Activated CD8-positive, alpha-beta T cell treated with anti-CD3 and anti-CD28 coated beads for 36 hours (primary cell): ENCODE measurements around the gene LRRTM4. TPM values are rescaled to one million over a fixed set of nuclear protein-coding genes. Genes with fewer than 3 reads are reported as not detected.

Experiments
- ATAC-seq: fragments of 200-7000 bp; cut with Tn5 transposase; one replicate; pipeline ENCODE4 v1.10.0; 2021; ENCODE audit warnings: mild to moderate bottlenecking, moderate library complexity
- CTCF ChIA-PET: fragments of 350-600 bp; sonication (Branson Sonifier 250); formaldehyde crosslinking; loops from one replicate; lab custom pipeline; 2021; ENCODE audit warnings: antibody characterized with exemption; lab: Charles Lee
- POLR2A ChIA-PET: fragments of 350-600 bp; sonication (Branson Sonifier 250); formaldehyde crosslinking; loops from one replicate; lab custom pipeline; 2021; ENCODE audit warnings: antibody characterized with exemption; lab: Charles Lee
- DNase-seq: peaks from one replicate; pipeline ENCODE4 v3.0.0-alpha.2; 2020
- H3K27ac Mint-ChIP-seq: one replicate; pipeline ENCODE4 v1.8.0; 2021; ENCODE audit warnings: mild to moderate bottlenecking, mixed read lengths
- H3K27me3 Mint-ChIP-seq: one replicate; pipeline ENCODE4 v1.8.0; 2021; ENCODE audit warnings: mixed read lengths
- H3K36me3 Mint-ChIP-seq: one replicate; pipeline ENCODE4 v1.8.0; 2021; ENCODE audit warnings: low read depth, mixed read lengths
- H3K4me1 Mint-ChIP-seq: one replicate; pipeline ENCODE4 v1.8.0; 2021; ENCODE audit warnings: low read depth, mixed read lengths
- H3K4me3 Mint-ChIP-seq: one replicate; pipeline ENCODE4 v1.8.0; 2021; ENCODE audit warnings: mild to moderate bottlenecking, moderate library complexity, mixed read lengths
- H3K9me3 Mint-ChIP-seq: one replicate; pipeline ENCODE4 v1.8.0; 2021; ENCODE audit warnings: mixed read lengths
- intact Hi-C: fragments of 100-400 bp; cut with micrococcal nuclease; formaldehyde crosslinking; loops from one replicate; pipeline ENCODE4 v1.10.0; 2022
- total RNA-seq, 2 experiments: library from RNA; stranded (reverse); gene quantifications; one replicate each; pipeline ENCODE4 v1.2.3, GENCODE V29; 2021
- TF ChIP-seq, protein P1 (sequence below): fragments of 200-600 bp; IDR thresholded peaks from one replicate; pipeline ENCODE4 v1.8.0; 2022; ENCODE audit warnings: antibody characterized with exemption, mild to moderate bottlenecking

The LRRTM4 gene
- total RNA-seq, 2 experiments from 2014 or later = not detected

DNA sequence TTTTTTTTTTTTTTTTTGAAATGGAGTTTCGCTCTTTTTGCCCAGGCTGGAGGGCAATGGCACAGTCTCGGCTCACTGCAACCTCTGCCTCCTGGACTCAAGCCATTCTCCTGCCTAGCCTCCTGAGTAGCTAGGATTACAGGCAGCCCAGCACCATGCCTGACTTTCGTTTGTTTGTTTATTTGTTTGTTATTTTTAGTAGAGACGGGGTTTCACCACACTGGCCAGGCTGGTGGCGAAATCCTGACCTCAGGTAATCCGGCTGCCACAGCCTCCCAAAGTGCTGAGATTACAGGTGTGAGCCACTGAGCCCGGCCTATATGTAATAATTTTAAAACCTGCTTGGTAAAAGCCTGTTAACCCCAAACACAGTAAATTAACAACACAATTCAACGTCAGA is 435.7 kb downstream of the LRRTM4 start:
- CTCF ChIA-PET = no interaction called here
- Mint-ChIP-seq H3K4me1 (no peaks in the 10 kb centered on the region), H3K27ac (no peak overlapping the region), H3K4me3 (no peak overlapping the region), H3K36me3 (no peaks in the 10 kb centered on the region), H3K9me3 (peaks cover 3% of the 10 kb centered on the region), H3K27me3 (peaks cover 12% of the 10 kb centered on the region)
- TF ChIP-seq, protein P1, sequence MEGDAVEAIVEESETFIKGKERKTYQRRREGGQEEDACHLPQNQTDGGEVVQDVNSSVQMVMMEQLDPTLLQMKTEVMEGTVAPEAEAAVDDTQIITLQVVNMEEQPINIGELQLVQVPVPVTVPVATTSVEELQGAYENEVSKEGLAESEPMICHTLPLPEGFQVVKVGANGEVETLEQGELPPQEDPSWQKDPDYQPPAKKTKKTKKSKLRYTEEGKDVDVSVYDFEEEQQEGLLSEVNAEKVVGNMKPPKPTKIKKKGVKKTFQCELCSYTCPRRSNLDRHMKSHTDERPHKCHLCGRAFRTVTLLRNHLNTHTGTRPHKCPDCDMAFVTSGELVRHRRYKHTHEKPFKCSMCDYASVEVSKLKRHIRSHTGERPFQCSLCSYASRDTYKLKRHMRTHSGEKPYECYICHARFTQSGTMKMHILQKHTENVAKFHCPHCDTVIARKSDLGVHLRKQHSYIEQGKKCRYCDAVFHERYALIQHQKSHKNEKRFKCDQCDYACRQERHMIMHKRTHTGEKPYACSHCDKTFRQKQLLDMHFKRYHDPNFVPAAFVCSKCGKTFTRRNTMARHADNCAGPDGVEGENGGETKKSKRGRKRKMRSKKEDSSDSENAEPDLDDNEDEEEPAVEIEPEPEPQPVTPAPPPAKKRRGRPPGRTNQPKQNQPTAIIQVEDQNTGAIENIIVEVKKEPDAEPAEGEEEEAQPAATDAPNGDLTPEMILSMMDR = no peak
- intact Hi-C loops = no loop called here
- POLR2A ChIA-PET = no interaction called here
- ATAC-seq = no peak
- no peak for DNase-seq

DNA sequence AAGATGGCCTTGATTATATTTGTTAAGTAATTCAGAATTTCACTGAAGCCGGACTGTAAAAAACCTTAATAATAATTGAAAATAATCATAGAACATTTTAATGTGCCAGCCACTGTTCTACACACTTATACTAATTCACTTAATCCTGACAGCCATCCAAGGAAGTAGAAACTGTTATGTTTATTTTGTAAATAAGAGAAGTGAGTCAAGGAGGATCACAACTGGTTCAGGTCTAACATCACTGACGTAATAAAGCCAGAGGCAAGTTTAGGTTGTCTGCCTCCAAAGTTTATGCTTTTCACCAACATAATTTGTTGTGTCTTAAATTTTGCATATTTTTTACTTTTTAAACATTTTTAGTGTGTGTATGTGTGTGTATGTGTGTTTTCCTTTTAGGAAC is 436.1 kb downstream of the LRRTM4 start:
- CTCF ChIA-PET = no interaction called here
- POLR2A ChIA-PET = no interaction called here
- Mint-ChIP-seq H3K4me1 (no peaks in the 10 kb centered on the region), H3K27ac (no peak overlapping the region), H3K36me3 (no peaks in the 10 kb centered on the region), H3K9me3 (peaks cover 3% of the 10 kb centered on the region), H3K27me3 (peaks cover 12% of the 10 kb centered on the region), H3K4me3 (no peak overlapping the region)
- ATAC-seq = no peak
- DNase-seq = no peak
- TF ChIP-seq, protein P1 = no peak
- intact Hi-C loops = no loop called here

DNA sequence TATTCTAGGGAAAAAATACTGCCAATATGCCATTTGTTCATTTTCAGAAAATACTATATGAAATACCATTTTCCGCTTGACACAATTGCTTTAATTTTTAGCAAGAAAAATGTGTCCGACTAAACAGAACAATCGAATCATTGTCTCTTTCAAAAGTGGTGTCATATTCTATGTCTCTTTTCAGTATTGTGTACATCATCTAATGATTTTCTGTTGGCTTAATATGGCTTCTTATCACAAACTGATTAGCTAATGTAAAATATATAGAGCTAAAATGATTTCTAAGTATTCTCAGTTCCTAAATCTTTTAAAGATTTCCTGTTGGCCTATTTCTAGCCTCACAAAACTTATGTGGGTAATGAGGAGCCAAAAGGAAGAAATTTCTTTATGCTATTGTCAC is 436.6 kb downstream of the LRRTM4 start:
- no peak for ATAC-seq
- H3K9me3 Mint-ChIP-seq = peaks cover 6% of the 10 kb centered on the region
- no peak overlapping the region for H3K4me3 Mint-ChIP-seq
- intact Hi-C loops = no loop called here
- ChIA-PET POLR2A (no interaction called here), CTCF (no interaction called here)
- TF ChIP-seq, protein P1 = no peak
- DNase-seq = no peak
- H3K36me3 Mint-ChIP-seq = no peaks in the 10 kb centered on the region
- H3K27ac Mint-ChIP-seq = no peak overlapping the region
- H3K4me1 Mint-ChIP-seq = no peaks in the 10 kb centered on the region
- H3K27me3 Mint-ChIP-seq = peaks cover 12% of the 10 kb centered on the region

DNA sequence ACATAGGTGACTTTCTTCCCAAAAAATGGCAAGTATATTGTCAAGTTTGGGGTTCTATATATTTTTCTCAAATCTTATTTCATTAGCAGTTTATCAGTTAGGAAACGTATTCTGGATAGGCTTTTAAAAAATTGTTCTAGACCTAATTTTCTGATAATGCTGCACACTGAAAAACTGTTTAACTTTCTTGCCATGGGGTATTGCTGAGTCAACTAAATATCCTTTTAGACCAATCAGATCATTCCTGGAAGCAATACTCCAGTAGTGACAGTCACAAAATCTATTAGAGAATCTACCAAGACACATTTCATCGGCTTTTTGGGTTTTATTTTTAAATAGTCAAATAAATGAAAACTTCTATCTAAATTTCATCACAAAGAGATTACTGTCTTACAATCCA is 440.6 kb downstream of the LRRTM4 start:
- Mint-ChIP-seq H3K9me3 (peaks cover 3% of the 10 kb centered on the region), H3K4me3 (no peak overlapping the region), H3K27me3 (no peaks in the 10 kb centered on the region), H3K36me3 (no peaks in the 10 kb centered on the region), H3K27ac (no peak overlapping the region), H3K4me1 (no peaks in the 10 kb centered on the region)
- no peak for DNase-seq
- ATAC-seq = no peak
- intact Hi-C loops = no loop called here
- CTCF ChIA-PET = no interaction called here
- POLR2A ChIA-PET = no interaction called here
- TF ChIP-seq, protein P1 = no peak

DNA sequence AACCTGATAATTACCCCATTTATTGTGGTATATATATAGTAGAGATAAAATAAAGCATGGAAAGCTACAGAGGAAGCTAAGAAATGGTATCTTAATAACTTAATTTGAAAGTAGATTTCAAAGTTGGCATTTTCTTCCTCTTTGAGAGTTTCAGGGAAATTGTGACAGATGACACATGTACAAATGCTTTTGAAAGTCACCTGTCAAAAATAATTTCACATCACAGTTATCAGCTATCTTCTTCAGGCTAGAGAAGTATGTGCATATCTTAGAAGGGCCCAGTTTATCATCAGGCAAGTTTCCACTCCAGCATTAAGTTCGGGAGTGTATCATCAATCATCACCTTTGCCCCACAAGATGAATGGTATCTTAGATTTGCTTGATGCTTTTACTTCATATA is 457.9 kb downstream of the LRRTM4 start:
- no peaks in the 10 kb centered on the region for H3K27me3 Mint-ChIP-seq
- no peak for ATAC-seq
- ChIA-PET POLR2A (no interaction called here), CTCF (no interaction called here)
- no peaks in the 10 kb centered on the region for H3K36me3 Mint-ChIP-seq
- H3K4me1 Mint-ChIP-seq = no peaks in the 10 kb centered on the region
- H3K9me3 Mint-ChIP-seq = peaks cover 9% of the 10 kb centered on the region
- no peak overlapping the region for H3K4me3 Mint-ChIP-seq
- intact Hi-C loops = no loop called here
- H3K27ac Mint-ChIP-seq = no peak overlapping the region
- TF ChIP-seq, protein P1 = no peak
- DNase-seq = no peak
